H9 (cell line): Measurements from ENCODE around the gene SPATA3. TPM values are rescaled to one million over a fixed set of nuclear protein-coding genes. Genes with fewer than 3 reads are reported as not detected.

ENCODE experiments used
- DNase-seq: peaks from one replicate; pipeline ENCODE4 v3.0.0-alpha.2; 2017
- H2AFZ ChIP-seq: one replicate; pipeline ENCODE4 v1.6.1; 2013; ENCODE audit warnings: mild to moderate bottlenecking, low read length, control low read depth, moderate library complexity
- H2AK5ac ChIP-seq: 2 replicates; pipeline ENCODE4 v1.6.1; 2013; ENCODE audit warnings: low read length, control low read depth, mixed read lengths; ENCODE audit not compliant: insufficient read length
- H2BK120ac ChIP-seq: one replicate; pipeline ENCODE4 v1.6.1; 2013; ENCODE audit warnings: low read depth, mild to moderate bottlenecking, low read length, control low read depth, inconsistent platforms; ENCODE audit not compliant: poor library complexity, severe bottlenecking
- H2BK12ac ChIP-seq: 2 replicates; pipeline ENCODE4 v1.6.1; 2013; ENCODE audit warnings: low read length, control low read depth, mixed read lengths, low read depth; ENCODE audit not compliant: insufficient read length
- H2BK15ac ChIP-seq: 2 replicates; pipeline ENCODE4 v1.6.1; 2013; ENCODE audit warnings: low read depth, low read length, control low read depth
- H2BK20ac ChIP-seq: one replicate; pipeline ENCODE4 v1.6.1; 2013; ENCODE audit warnings: low read depth, mild to moderate bottlenecking, low read length, control low read depth, inconsistent platforms; ENCODE audit not compliant: poor library complexity, severe bottlenecking
- H2BK5ac ChIP-seq: 2 replicates; pipeline ENCODE4 v1.6.1; 2013; ENCODE audit warnings: low read length, control low read depth, mixed read lengths; ENCODE audit not compliant: insufficient read length
- H3K14ac ChIP-seq: 2 replicates; pipeline ENCODE4 v1.6.1; 2013; ENCODE audit warnings: low read length, control low read depth; ENCODE audit not compliant: insufficient read depth
- H3K18ac ChIP-seq: 2 replicates; pipeline ENCODE4 v1.6.1; 2013; ENCODE audit warnings: low read depth, mild to moderate bottlenecking, mixed read lengths, low read length, control low read depth; ENCODE audit not compliant: insufficient read length
- H3K23ac ChIP-seq: 2 replicates; pipeline ENCODE4 v1.6.1; 2013; ENCODE audit warnings: low read length, control low read depth, mixed read lengths, low read depth; ENCODE audit not compliant: insufficient read length
- H3K23me2 ChIP-seq: 2 replicates; pipeline ENCODE4 v1.6.1; 2013; ENCODE audit warnings: low read depth, mild to moderate bottlenecking, mixed read lengths, low read length, control low read depth; ENCODE audit not compliant: insufficient read length, poor library complexity, severe bottlenecking
- H3K27ac ChIP-seq: 2 replicates; pipeline ENCODE4 v1.5.1; 2013; ENCODE audit warnings: low read length, control low read depth, mixed read lengths, low read depth; ENCODE audit not compliant: insufficient read length
- H3K27me3 ChIP-seq: 2 replicates; pipeline ENCODE4 v1.6.1; 2013; ENCODE audit warnings: low read length, control low read depth, inconsistent platforms; ENCODE audit not compliant: insufficient read depth
- H3K4ac ChIP-seq: 2 replicates; pipeline ENCODE4 v1.6.1; 2013; ENCODE audit warnings: low read depth, mild to moderate bottlenecking, control low read depth, inconsistent platforms, low read length, moderate library complexity
- H3K4me1 ChIP-seq: 2 replicates; pipeline ENCODE4 v1.6.1; 2013; ENCODE audit warnings: low read length, control low read depth, inconsistent platforms; ENCODE audit not compliant: insufficient read depth
- H3K4me2 ChIP-seq: 2 replicates; pipeline ENCODE4 v1.6.1; 2013; ENCODE audit warnings: low read length, control low read depth, mixed read lengths; ENCODE audit not compliant: insufficient read length, insufficient read depth
- H3K56ac ChIP-seq: 2 replicates; pipeline ENCODE4 v1.6.1; 2013; ENCODE audit warnings: low read depth, mild to moderate bottlenecking, mixed read lengths, low read length, control low read depth; ENCODE audit not compliant: insufficient read length
- H3K79me1 ChIP-seq: 2 replicates; pipeline ENCODE4 v1.6.1; 2013; ENCODE audit warnings: low read depth, mild to moderate bottlenecking, moderate library complexity, low read length, control low read depth, inconsistent platforms; ENCODE audit not compliant: insufficient read depth, poor library complexity, severe bottlenecking
- H3K79me2 ChIP-seq: 2 replicates; pipeline ENCODE4 v1.6.1; 2013; ENCODE audit warnings: low read length, control low read depth, inconsistent platforms; ENCODE audit not compliant: insufficient read depth
- H3K9ac ChIP-seq: 2 replicates; pipeline ENCODE4 v1.6.1; 2013; ENCODE audit warnings: low read length, control low read depth, mixed read lengths; ENCODE audit not compliant: insufficient read length; ENCODE audit errors: extremely low read depth
- H3K9me3 ChIP-seq: one replicate; pipeline ENCODE4 v1.6.1; 2013; ENCODE audit warnings: low read depth, low read length, inconsistent platforms; ENCODE audit not compliant: control insufficient read depth
- H3T11ph ChIP-seq: one replicate; pipeline ENCODE4 v1.6.1; 2013; ENCODE audit warnings: mild to moderate bottlenecking, low read length, control low read depth, inconsistent platforms
- H4K20me1 ChIP-seq: one replicate; pipeline ENCODE4 v1.6.1; 2013; ENCODE audit not compliant: control insufficient read depth, insufficient read length, insufficient read depth
- H4K5ac ChIP-seq: 2 replicates; pipeline ENCODE4 v1.6.1; 2013; ENCODE audit warnings: low read depth, mild to moderate bottlenecking, mixed read lengths, low read length, control low read depth; ENCODE audit not compliant: insufficient read length
- H4K8ac ChIP-seq: replicated peaks from 2 replicates; pipeline ENCODE4 v1.6.1; 2013; ENCODE audit warnings: low read length, control low read depth, mixed read lengths, low read depth; ENCODE audit not compliant: insufficient read length
- H4K91ac ChIP-seq: 2 replicates; pipeline ENCODE4 v1.6.1; 2013; ENCODE audit warnings: low read depth, mild to moderate bottlenecking, moderate library complexity, mixed read lengths, low read length, control low read depth; ENCODE audit not compliant: insufficient read length
- H3K27ac Mint-ChIP-seq, 3 experiments: 2 replicates in 2 of 3; 3 replicates in 1 of 3; pipeline ENCODE4 v1.8.0; 2020 to 2021; ENCODE audit warnings: mixed read lengths in 3 of 3, mild to moderate bottlenecking in 1 of 3, moderate library complexity in 1 of 3
- H3K27me3 Mint-ChIP-seq: 2 replicates; pipeline ENCODE4 v1.8.0; 2021; ENCODE audit warnings: low read depth, mild to moderate bottlenecking, moderate library complexity, mixed read lengths
- H3K36me3 Mint-ChIP-seq, 3 experiments: 2 replicates in 2 of 3; 3 replicates in 1 of 3; pipeline ENCODE4 v1.8.0; 2020 to 2021; ENCODE audit warnings: low read depth in 3 of 3, mixed read lengths in 3 of 3; ENCODE audit not compliant: insufficient read depth in 1 of 3
- H3K4me1 Mint-ChIP-seq, 2 experiments: 2 replicates each; pipeline ENCODE4 v1.8.0; 2020; ENCODE audit warnings: mixed read lengths in 2 of 2
- H3K4me3 Mint-ChIP-seq, 2 experiments: 2 replicates in 1 of 2; 3 replicates in 1 of 2; pipeline ENCODE4 v1.8.0; 2020 to 2021; ENCODE audit warnings: mild to moderate bottlenecking in 2 of 2, mixed read lengths in 2 of 2, moderate library complexity in 1 of 2
- H3K9me3 Mint-ChIP-seq, 2 experiments: 2 replicates in 1 of 2; 3 replicates in 1 of 2; pipeline ENCODE4 v1.8.0; 2020; ENCODE audit warnings: mild to moderate bottlenecking in 2 of 2, mixed read lengths in 2 of 2, moderate library complexity in 1 of 2
- WGBS: extraction: QIAGEN DNeasy Blood & Tissue Kit; methylation state at CpG from one replicate; pipeline ENCODE4 v1.1.7; 2013; ENCODE audit warnings: missing lambda C conversion rate, low lambda C conversion rate, mixed read lengths; ENCODE audit not compliant: insufficient read length; ENCODE audit errors: extremely low coverage; 5-methylcytosine and 5-hydroxymethylcytosine counted together
- total RNA-seq: library from RNA; stranded (reverse); gene quantifications from 2 replicates; pipeline ENCODE4 v1.2.1, GENCODE V29; 2021
- TF ChIP-seq, protein P1 (sequence below): fragments of 200-600 bp; sonication (generic); conservative IDR thresholded peaks from 3 replicates; pipeline ENCODE4 v1.8.0; 2021; ENCODE audit warnings: antibody characterized with exemption, mild to moderate bottlenecking

SPATA3 gene
- total RNA-seq, 1 experiment from 2014 or later, result not detected

DNA sequence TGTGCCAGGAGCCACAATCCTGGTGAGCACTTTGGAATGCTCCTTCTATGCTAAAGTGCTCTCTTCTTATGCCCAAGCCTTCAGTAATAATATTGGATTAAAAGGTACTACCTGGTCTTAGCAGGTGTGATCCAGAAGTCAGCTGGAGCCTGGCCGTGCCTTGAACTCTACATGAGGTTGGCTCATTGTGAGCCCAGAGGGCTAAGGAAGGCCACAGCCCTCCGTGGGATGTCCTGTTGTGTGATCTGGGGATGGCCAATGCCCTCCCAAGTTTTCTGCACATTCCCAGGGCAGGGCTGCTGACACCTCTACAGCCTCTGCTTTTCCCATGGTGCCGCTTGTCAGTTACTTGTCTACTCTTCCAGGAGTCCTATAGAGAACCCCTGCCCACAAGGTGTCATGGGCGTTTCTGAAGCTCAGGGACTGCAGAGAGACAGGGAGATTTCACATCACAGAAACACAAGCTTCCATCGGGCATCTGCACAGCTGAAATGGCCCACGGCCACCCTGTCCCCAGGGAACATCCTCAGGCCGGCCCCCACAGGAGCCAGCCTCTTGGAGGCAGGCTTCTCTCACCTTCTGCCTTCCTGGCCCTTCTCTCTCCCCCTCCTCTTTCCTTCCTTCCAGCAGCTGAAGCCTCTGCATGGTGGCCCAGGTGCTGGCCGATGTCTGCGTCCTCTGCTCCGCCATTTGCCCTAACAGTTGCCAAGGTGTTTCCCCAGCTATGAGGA is 43.5 kb upstream of the SPATA3 start:
- Histone ChIP-seq H4K8ac (no peak overlapping the region), H3K27ac (no peak overlapping the region), H3K18ac (no peak overlapping the region), H4K91ac (no peak overlapping the region), H3K79me1 (no peaks in the 10 kb centered on the region), H2BK120ac (no peak overlapping the region), H3K14ac (no peak overlapping the region), H3K23ac (no peak overlapping the region), H2BK20ac (no peak overlapping the region), H2BK12ac (no peak overlapping the region), H3K4ac (no peak overlapping the region), H2BK15ac (no peak overlapping the region), H3K27me3 (no peaks in the 10 kb centered on the region; the same call in 1 of the 2 replicates), H2BK5ac (no peak overlapping the region), H2AFZ (no peak overlapping the region), H3K4me1 (no peaks in the 10 kb centered on the region), H3T11ph (no peak overlapping the region), H2AK5ac (no peak overlapping the region), H3K23me2 (peaks cover 5% of the 10 kb centered on the region), H4K20me1 (no peaks in the 10 kb centered on the region), H3K9me3 (no peaks in the 10 kb centered on the region), H3K4me2 (no peak overlapping the region), H3K56ac (no peak overlapping the region), H4K5ac (no peak overlapping the region), H3K79me2 (no peaks in the 10 kb centered on the region), H3K9ac (no peak overlapping the region)
- H3K36me3 Mint-ChIP-seq, result no peaks in the 10 kb centered on the region
- no peak overlapping the region for H3K4me3 Mint-ChIP-seq
- no peak overlapping the region for H3K27ac Mint-ChIP-seq
- peaks cover 16 to 17% of the 10 kb centered on the region in 2 experiments for H3K4me1 Mint-ChIP-seq
- H3K27me3 Mint-ChIP-seq, result peaks cover 13% of the 10 kb centered on the region
- no CpG with 5 or more reads among the region's 10 CpGs for WGBS
- peaks cover 0 to 2% of the 10 kb centered on the region in 2 experiments; a peak in 1 of 5 replicates for H3K9me3 Mint-ChIP-seq
- no peak for DNase-seq
- TF ChIP-seq, protein P1, sequence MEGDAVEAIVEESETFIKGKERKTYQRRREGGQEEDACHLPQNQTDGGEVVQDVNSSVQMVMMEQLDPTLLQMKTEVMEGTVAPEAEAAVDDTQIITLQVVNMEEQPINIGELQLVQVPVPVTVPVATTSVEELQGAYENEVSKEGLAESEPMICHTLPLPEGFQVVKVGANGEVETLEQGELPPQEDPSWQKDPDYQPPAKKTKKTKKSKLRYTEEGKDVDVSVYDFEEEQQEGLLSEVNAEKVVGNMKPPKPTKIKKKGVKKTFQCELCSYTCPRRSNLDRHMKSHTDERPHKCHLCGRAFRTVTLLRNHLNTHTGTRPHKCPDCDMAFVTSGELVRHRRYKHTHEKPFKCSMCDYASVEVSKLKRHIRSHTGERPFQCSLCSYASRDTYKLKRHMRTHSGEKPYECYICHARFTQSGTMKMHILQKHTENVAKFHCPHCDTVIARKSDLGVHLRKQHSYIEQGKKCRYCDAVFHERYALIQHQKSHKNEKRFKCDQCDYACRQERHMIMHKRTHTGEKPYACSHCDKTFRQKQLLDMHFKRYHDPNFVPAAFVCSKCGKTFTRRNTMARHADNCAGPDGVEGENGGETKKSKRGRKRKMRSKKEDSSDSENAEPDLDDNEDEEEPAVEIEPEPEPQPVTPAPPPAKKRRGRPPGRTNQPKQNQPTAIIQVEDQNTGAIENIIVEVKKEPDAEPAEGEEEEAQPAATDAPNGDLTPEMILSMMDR, result no peak
